Panc1 (cell line): ENCODE results near the gene TLX1.

Experiments used
- CTCF ChIP-seq: fragments of 450-650 bp; IDR thresholded peaks from 2 replicates; pipeline ENCODE4 v1.5.1; 2017; ENCODE audit warnings: mild to moderate bottlenecking
- POLR2AphosphoS5 ChIP-seq: IDR thresholded peaks from 2 replicates; pipeline ENCODE4 v1.6.1; 2012; ENCODE audit warnings: mild to moderate bottlenecking, low read depth, low read length, moderate library complexity
- TF ChIP-seq, protein P1 (sequence below), 2 experiments: IDR thresholded peaks; 2 replicates each; pipeline ENCODE4 v1.6.1; 2011 to 2012; ENCODE audit warnings: low read depth in 2 of 2, control low read depth in 1 of 2, low read length in 1 of 2, mild to moderate bottlenecking in 1 of 2, moderate library complexity in 1 of 2; ENCODE audit not compliant: insufficient read depth in 1 of 2

DNA sequence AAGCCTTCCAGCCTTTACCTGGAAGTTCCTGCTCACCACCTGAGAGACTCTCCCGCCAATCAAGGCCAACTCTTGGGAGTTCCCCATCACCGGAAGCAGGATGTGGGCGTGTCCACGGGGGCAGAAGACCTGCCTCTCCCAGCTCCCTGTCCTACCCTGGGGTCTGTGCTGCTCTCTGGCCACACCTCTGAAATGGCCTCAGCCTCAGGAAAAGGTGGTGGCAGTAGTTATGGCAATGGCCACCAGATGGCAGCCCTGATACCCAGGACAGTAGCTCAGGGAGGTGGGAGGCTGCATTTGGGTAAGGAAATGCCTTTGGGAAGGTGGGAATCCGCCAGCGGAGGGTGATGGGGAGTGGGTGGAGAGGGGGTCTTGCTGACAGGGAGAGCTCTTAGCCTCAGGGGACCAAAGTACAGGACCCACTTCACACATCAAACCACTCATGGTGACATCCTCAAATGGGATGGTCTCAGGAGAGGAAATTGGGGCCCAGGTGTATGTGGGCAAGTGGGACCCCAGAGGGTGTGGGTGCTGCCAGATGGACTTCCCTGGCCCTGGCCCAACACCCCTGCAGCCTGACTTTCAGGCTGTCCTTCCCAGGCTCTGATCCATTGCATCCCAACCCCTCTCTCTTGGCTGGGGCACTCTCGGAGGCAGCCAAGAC, 35.4 kb upstream of the TLX1 start:
- TF ChIP-seq CTCF (peak; percentile 96), POLR2AphosphoS5 (no peak)
- TF ChIP-seq, protein P1, sequence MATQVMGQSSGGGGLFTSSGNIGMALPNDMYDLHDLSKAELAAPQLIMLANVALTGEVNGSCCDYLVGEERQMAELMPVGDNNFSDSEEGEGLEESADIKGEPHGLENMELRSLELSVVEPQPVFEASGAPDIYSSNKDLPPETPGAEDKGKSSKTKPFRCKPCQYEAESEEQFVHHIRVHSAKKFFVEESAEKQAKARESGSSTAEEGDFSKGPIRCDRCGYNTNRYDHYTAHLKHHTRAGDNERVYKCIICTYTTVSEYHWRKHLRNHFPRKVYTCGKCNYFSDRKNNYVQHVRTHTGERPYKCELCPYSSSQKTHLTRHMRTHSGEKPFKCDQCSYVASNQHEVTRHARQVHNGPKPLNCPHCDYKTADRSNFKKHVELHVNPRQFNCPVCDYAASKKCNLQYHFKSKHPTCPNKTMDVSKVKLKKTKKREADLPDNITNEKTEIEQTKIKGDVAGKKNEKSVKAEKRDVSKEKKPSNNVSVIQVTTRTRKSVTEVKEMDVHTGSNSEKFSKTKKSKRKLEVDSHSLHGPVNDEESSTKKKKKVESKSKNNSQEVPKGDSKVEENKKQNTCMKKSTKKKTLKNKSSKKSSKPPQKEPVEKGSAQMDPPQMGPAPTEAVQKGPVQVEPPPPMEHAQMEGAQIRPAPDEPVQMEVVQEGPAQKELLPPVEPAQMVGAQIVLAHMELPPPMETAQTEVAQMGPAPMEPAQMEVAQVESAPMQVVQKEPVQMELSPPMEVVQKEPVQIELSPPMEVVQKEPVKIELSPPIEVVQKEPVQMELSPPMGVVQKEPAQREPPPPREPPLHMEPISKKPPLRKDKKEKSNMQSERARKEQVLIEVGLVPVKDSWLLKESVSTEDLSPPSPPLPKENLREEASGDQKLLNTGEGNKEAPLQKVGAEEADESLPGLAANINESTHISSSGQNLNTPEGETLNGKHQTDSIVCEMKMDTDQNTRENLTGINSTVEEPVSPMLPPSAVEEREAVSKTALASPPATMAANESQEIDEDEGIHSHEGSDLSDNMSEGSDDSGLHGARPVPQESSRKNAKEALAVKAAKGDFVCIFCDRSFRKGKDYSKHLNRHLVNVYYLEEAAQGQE (IDR thresholded peaks at IDR 0.05; ENCODE audit: insufficient read depth in 1 of 2, low read depth in 2 of 2, low read length in 1 of 2): 0 out of 4 replicates have a peak, but pooled peaks of 1 of the 2 experiments have one; percentile 42
